WTC11 (cell line): Measurements from ENCODE around the gene L1TD1.

Experiments used
- CREB1 ChIP-seq: sonication (generic); formaldehyde crosslinking; IDR thresholded peaks from 2 replicates; pipeline ENCODE4 v1.8.0; 2023; ENCODE audit warnings: mild to moderate bottlenecking, missing genetic modification reagents
- CREM ChIP-seq: sonication (generic); formaldehyde crosslinking; IDR thresholded peaks from 2 replicates; pipeline ENCODE4 v1.8.1; 2022; ENCODE audit warnings: mild to moderate bottlenecking, missing genetic modification reagents, moderate library complexity
- EMX1 ChIP-seq: fragments of 250-450 bp; sonication (Bioruptor Pico); IDR thresholded peaks from 2 replicates; pipeline ENCODE4 v1.8.0; 2021; ENCODE audit warnings: mild to moderate bottlenecking
- ESRRA ChIP-seq: sonication (generic); formaldehyde crosslinking; IDR thresholded peaks from 2 replicates; pipeline ENCODE4 v1.8.1; 2022; ENCODE audit warnings: mild to moderate bottlenecking, missing genetic modification reagents, borderline replicate concordance
- MAX ChIP-seq: sonication (generic); formaldehyde crosslinking; IDR thresholded peaks from 2 replicates; pipeline ENCODE4 v1.8.0; 2022; ENCODE audit warnings: mild to moderate bottlenecking, missing genetic modification reagents
- NR3C1 ChIP-seq: sonication (generic); formaldehyde crosslinking; conservative IDR thresholded peaks from 2 replicates; pipeline ENCODE4 v1.8.1; 2023; ENCODE audit warnings: low read depth, mild to moderate bottlenecking, missing genetic modification reagents
- SMAD4 ChIP-seq: sonication (generic); formaldehyde crosslinking; IDR thresholded peaks from 2 replicates; pipeline ENCODE4 v1.8.0; 2022; ENCODE audit warnings: mild to moderate bottlenecking, missing genetic modification reagents
- TCF7 ChIP-seq: sonication (generic); formaldehyde crosslinking; IDR thresholded peaks from 2 replicates; pipeline ENCODE4 v1.8.0; 2022; ENCODE audit warnings: mild to moderate bottlenecking, low read depth, missing genetic modification reagents, moderate library complexity
- ZNF138 ChIP-seq: sonication (generic); formaldehyde crosslinking; conservative IDR thresholded peaks from 2 replicates; pipeline ENCODE4 v1.8.1; 2022; ENCODE audit warnings: mild to moderate bottlenecking, moderate library complexity, missing genetic modification reagents
- ZNF263 ChIP-seq: sonication (generic); formaldehyde crosslinking; IDR thresholded peaks from 2 replicates; pipeline ENCODE4 v1.8.1; 2022; ENCODE audit warnings: low read depth, mild to moderate bottlenecking, moderate library complexity, missing genetic modification reagents
- ZNF317 ChIP-seq: sonication (generic); formaldehyde crosslinking; IDR thresholded peaks from 2 replicates; pipeline ENCODE4 v1.8.1; 2023; ENCODE audit warnings: low read depth, mild to moderate bottlenecking, moderate library complexity, missing genetic modification reagents, borderline replicate concordance
- TF ChIP-seq, protein P1 (sequence below): sonication (generic); formaldehyde crosslinking; IDR thresholded peaks from 2 replicates; pipeline ENCODE4 v1.8.1; 2023; ENCODE audit warnings: mild to moderate bottlenecking, moderate library complexity, missing genetic modification reagents
- TF ChIP-seq, protein P2 (sequence below): fragments of 200-600 bp; IDR thresholded peaks from 2 replicates; pipeline ENCODE4 v1.8.0; 2022; ENCODE audit warnings: antibody characterized with exemption
- TF ChIP-seq, protein P3 (sequence below): sonication (generic); formaldehyde crosslinking; IDR thresholded peaks from 2 replicates; pipeline ENCODE4 v1.8.0; 2022; ENCODE audit warnings: missing genetic modification reagents

DNA sequence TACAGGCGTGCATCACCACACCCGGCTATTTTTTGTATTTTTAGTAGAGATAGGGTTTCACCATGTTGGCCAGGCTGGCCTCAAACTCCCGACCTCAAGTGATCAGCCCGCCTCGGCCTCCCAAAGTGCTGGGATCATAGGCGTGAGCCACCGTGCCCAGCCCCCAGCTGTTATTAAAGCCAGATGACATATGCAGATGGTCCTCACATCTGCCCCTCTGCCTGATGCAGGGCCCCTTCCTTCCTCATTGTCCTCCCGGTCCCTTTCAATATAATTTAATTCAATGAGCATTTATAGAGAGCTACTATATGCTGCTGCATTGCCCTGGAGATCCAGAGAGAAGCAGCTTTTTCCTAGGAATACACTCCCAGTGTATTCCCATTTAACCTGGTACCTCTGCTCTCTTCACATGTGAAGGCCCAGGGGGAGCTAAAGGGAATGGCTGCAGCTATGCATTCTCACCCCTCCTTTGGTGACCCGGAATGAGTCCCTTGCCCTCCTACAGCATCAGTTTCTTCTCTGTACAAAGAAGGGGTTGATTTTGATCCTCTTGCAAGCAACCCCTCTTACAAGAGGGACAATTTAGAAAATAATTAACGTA, 55.6 kb downstream of the L1TD1 start:
- TF ChIP-seq EMX1 (CRISPR knock-in tag) (no peak), SMAD4 (CRISPR knock-in tag) (no peak), NR3C1 (CRISPR knock-in tag) (no peak), ZNF263 (CRISPR knock-in tag) (no peak), ZNF317 (no peak), ZNF138 (CRISPR knock-in tag) (no peak), CREM (no peak), CREB1 (CRISPR knock-in tag) (no peak), TCF7 (CRISPR knock-in tag) (no peak), ESRRA (CRISPR knock-in tag) (no peak), MAX (no peak)
- TF ChIP-seq, protein P1, sequence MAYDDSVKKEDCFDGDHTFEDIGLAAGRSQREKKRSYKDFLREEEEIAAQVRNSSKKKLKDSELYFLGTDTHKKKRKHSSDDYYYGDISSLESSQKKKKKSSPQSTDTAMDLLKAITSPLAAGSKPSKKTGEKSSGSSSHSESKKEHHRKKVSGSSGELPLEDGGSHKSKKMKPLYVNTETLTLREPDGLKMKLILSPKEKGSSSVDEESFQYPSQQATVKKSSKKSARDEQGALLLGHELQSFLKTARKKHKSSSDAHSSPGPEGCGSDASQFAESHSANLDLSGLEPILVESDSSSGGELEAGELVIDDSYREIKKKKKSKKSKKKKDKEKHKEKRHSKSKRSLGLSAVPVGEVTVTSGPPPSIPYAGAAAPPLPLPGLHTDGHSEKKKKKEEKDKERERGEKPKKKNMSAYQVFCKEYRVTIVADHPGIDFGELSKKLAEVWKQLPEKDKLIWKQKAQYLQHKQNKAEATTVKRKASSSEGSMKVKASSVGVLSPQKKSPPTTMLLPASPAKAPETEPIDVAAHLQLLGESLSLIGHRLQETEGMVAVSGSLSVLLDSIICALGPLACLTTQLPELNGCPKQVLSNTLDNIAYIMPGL (CRISPR knock-in tag): no peak
- TF ChIP-seq, protein P2, sequence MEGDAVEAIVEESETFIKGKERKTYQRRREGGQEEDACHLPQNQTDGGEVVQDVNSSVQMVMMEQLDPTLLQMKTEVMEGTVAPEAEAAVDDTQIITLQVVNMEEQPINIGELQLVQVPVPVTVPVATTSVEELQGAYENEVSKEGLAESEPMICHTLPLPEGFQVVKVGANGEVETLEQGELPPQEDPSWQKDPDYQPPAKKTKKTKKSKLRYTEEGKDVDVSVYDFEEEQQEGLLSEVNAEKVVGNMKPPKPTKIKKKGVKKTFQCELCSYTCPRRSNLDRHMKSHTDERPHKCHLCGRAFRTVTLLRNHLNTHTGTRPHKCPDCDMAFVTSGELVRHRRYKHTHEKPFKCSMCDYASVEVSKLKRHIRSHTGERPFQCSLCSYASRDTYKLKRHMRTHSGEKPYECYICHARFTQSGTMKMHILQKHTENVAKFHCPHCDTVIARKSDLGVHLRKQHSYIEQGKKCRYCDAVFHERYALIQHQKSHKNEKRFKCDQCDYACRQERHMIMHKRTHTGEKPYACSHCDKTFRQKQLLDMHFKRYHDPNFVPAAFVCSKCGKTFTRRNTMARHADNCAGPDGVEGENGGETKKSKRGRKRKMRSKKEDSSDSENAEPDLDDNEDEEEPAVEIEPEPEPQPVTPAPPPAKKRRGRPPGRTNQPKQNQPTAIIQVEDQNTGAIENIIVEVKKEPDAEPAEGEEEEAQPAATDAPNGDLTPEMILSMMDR: no peak
- TF ChIP-seq, protein P3, sequence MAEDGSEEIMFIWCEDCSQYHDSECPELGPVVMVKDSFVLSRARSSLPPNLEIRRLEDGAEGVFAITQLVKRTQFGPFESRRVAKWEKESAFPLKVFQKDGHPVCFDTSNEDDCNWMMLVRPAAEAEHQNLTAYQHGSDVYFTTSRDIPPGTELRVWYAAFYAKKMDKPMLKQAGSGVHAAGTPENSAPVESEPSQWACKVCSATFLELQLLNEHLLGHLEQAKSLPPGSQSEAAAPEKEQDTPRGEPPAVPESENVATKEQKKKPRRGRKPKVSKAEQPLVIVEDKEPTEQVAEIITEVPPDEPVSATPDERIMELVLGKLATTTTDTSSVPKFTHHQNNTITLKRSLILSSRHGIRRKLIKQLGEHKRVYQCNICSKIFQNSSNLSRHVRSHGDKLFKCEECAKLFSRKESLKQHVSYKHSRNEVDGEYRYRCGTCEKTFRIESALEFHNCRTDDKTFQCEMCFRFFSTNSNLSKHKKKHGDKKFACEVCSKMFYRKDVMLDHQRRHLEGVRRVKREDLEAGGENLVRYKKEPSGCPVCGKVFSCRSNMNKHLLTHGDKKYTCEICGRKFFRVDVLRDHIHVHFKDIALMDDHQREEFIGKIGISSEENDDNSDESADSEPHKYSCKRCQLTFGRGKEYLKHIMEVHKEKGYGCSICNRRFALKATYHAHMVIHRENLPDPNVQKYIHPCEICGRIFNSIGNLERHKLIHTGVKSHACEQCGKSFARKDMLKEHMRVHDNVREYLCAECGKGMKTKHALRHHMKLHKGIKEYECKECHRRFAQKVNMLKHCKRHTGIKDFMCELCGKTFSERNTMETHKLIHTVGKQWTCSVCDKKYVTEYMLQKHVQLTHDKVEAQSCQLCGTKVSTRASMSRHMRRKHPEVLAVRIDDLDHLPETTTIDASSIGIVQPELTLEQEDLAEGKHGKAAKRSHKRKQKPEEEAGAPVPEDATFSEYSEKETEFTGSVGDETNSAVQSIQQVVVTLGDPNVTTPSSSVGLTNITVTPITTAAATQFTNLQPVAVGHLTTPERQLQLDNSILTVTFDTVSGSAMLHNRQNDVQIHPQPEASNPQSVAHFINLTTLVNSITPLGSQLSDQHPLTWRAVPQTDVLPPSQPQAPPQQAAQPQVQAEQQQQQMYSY (CRISPR knock-in tag): no peak
